SU-DHL-6 (cell line): ENCODE measurements around the gene RAB8A.

Source experiments
- H2AFZ ChIP-seq: fragments of 200-600 bp; sonication (generic); 2 replicates; pipeline ENCODE4 v1.6.1; 2014; ENCODE audit warnings: low read depth, mild to moderate bottlenecking, moderate library complexity, mixed read lengths, antibody characterized with exemption, low read length; ENCODE audit not compliant: severe bottlenecking
- H3F3A ChIP-seq: fragments of 200-600 bp; shearing (Covaris generic); 2 replicates; pipeline ENCODE4 v1.6.0; 2016; ENCODE audit warnings: antibody characterized with exemption, mild to moderate bottlenecking; ENCODE audit not compliant: insufficient read depth
- H3K27ac ChIP-seq: fragments of 200-600 bp; sonication (generic); 2 replicates; pipeline ENCODE4 v1.5.1; 2016; ENCODE audit warnings: low read depth, mild to moderate bottlenecking, low read length, moderate library complexity, mixed read lengths
- H3K27me3 ChIP-seq: fragments of 200-600 bp; sonication (generic), shearing (Covaris generic); 2 replicates; pipeline ENCODE4 v1.6.0; 2014; ENCODE audit warnings: mild to moderate bottlenecking, low read length
- H3K36me3 ChIP-seq: fragments of 200-600 bp; sonication (generic); 2 replicates; pipeline ENCODE4 v1.6.1; 2014; ENCODE audit warnings: mild to moderate bottlenecking, low read length, mixed read lengths
- H3K4me2 ChIP-seq: fragments of 300-600, 200-600 bp; shearing (Covaris generic), sonication (generic); 2 replicates; pipeline ENCODE4 v1.6.0; 2014; ENCODE audit warnings: low read length, low read depth, mild to moderate bottlenecking; ENCODE audit not compliant: poor library complexity, severe bottlenecking
- H3K4me3 ChIP-seq: fragments of 200-600 bp; sonication (generic); 2 replicates; pipeline ENCODE4 v1.5.1; 2014; ENCODE audit warnings: antibody characterized with exemption, low read length, mild to moderate bottlenecking, mixed read lengths; ENCODE audit not compliant: insufficient read depth, poor library complexity, severe bottlenecking
- H3K79me2 ChIP-seq: fragments of 200-600 bp; sonication (generic); 2 replicates; pipeline ENCODE4 v1.6.1; 2014; ENCODE audit warnings: mild to moderate bottlenecking, low read length, moderate library complexity; ENCODE audit not compliant: insufficient read depth
- H3K9ac ChIP-seq: fragments of 200-600 bp; sonication (generic); 2 replicates; pipeline ENCODE4 v1.7.0; 2014; ENCODE audit warnings: mild to moderate bottlenecking, low read length
- H3K9me2 ChIP-seq: fragments of 200-600 bp; sonication (generic); replicated peaks from 2 replicates; pipeline ENCODE4 v1.6.1; 2014; ENCODE audit warnings: low read length; ENCODE audit not compliant: insufficient read depth
- H3K9me3 ChIP-seq: fragments of 200-600 bp; sonication (generic); 2 replicates; pipeline ENCODE4 v1.6.1; 2014; ENCODE audit warnings: low read length, mixed read lengths; ENCODE audit not compliant: insufficient read depth
- H4K20me1 ChIP-seq: fragments of 200-600 bp; sonication (generic); 2 replicates; pipeline ENCODE4 v1.6.1; 2014; ENCODE audit warnings: low read depth, mild to moderate bottlenecking, antibody characterized with exemption, low read length, moderate library complexity, mixed read lengths
- EZH2phosphoT487 ChIP-seq: fragments of 200-600 bp; sonication (generic), shearing (Covaris generic); conservative IDR thresholded peaks from 2 replicates; pipeline ENCODE4 v1.6.1; 2018; ENCODE audit warnings: mild to moderate bottlenecking, antibody characterized with exemption, low read length, moderate library complexity, mixed read lengths
- TF ChIP-seq, protein P1 (sequence below): fragments of 200-600 bp; sonication (generic); IDR thresholded peaks from one replicate; pipeline ENCODE4 v1.5.1; 2017; ENCODE audit warnings: antibody characterized with exemption, mild to moderate bottlenecking, low read length, moderate library complexity; ENCODE audit not compliant: insufficient read depth, poor library complexity, severe bottlenecking

RAB8A gene

DNA sequence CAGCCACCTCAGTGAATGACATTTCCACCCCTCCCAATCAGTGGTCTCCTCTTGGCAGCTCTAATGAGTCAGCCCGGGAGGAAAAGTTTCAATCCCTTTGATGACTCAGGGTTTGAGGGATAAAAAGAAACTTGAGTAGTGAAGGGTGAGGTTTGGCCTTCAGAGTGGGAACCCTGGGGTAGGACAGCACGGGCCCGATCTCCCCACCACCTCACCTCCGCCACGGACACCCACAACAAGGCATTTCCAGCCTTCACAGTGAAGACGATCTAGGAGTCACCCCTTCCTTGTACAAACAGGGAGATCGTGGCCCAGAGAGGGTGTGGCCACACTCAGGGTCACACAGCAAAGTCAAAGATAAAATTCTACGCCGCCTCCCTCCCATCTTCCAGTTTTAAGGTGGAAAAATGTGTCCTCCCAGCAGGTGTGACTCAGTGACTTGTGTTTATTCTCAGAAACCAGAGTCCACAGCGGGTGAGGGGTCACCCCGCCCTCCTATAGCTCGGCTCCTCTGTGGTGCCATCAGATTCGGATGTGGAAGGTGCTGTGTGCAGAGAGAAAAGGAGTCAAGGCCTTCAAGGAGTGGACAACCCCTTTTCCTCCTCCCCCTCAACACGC is 49.4 kb downstream of the RAB8A start:
- Histone ChIP-seq H3K27me3 (no peaks in the 10 kb centered on the region), H2AFZ (no peak overlapping the region), H3K4me2 (no peak overlapping the region), H3K4me3 (no peak overlapping the region), H3K9me2 (no peaks in the 10 kb centered on the region), H3K79me2 (no peaks in the 10 kb centered on the region), H4K20me1 (no peaks in the 10 kb centered on the region), H3K9me3 (no peaks in the 10 kb centered on the region), H3K9ac (no peak overlapping the region), H3K36me3 (peaks cover 9% of the 10 kb centered on the region; the same call in 1 of the 2 replicates), H3K27ac (no peak overlapping the region), H3F3A (peaks cover 23% of the 10 kb centered on the region)
- TF ChIP-seq, protein P1, sequence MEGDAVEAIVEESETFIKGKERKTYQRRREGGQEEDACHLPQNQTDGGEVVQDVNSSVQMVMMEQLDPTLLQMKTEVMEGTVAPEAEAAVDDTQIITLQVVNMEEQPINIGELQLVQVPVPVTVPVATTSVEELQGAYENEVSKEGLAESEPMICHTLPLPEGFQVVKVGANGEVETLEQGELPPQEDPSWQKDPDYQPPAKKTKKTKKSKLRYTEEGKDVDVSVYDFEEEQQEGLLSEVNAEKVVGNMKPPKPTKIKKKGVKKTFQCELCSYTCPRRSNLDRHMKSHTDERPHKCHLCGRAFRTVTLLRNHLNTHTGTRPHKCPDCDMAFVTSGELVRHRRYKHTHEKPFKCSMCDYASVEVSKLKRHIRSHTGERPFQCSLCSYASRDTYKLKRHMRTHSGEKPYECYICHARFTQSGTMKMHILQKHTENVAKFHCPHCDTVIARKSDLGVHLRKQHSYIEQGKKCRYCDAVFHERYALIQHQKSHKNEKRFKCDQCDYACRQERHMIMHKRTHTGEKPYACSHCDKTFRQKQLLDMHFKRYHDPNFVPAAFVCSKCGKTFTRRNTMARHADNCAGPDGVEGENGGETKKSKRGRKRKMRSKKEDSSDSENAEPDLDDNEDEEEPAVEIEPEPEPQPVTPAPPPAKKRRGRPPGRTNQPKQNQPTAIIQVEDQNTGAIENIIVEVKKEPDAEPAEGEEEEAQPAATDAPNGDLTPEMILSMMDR = no peak
- no peak for TF ChIP-seq EZH2phosphoT487

DNA sequence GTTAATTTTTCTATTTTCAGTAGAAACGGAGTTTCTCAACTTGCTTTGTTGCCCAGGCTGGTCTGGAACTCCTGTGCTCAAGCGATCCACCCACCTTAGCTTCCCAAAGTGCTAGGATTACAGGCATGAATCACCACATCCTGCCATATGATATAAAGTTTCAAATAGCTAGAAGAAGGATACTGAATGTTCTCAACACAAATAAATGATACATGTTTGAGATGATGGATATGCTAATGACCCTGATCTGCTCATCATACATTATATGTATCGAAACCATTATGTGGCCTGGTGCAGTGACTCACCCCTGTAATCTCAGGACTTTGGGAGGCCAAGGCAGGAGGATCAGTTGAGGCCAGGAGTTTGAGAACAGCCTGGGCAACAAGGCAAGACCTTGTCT is 50.2 kb downstream of the RAB8A start:
- Histone ChIP-seq H3K9me3 (no peaks in the 10 kb centered on the region), H3K27ac (no peak overlapping the region), H2AFZ (no peak overlapping the region), H3K4me2 (no peak overlapping the region), H3K36me3 (0 out of 2 replicates have a peak, but pooled peaks cover 5% of the 10 kb centered on the region), H3K9me2 (no peaks in the 10 kb centered on the region), H3F3A (peaks cover 18% of the 10 kb centered on the region), H3K9ac (no peak overlapping the region), H4K20me1 (no peaks in the 10 kb centered on the region), H3K27me3 (no peaks in the 10 kb centered on the region), H3K79me2 (no peaks in the 10 kb centered on the region), H3K4me3 (no peak overlapping the region)
- TF ChIP-seq, protein P1 = no peak
- TF ChIP-seq EZH2phosphoT487 = no peak

DNA sequence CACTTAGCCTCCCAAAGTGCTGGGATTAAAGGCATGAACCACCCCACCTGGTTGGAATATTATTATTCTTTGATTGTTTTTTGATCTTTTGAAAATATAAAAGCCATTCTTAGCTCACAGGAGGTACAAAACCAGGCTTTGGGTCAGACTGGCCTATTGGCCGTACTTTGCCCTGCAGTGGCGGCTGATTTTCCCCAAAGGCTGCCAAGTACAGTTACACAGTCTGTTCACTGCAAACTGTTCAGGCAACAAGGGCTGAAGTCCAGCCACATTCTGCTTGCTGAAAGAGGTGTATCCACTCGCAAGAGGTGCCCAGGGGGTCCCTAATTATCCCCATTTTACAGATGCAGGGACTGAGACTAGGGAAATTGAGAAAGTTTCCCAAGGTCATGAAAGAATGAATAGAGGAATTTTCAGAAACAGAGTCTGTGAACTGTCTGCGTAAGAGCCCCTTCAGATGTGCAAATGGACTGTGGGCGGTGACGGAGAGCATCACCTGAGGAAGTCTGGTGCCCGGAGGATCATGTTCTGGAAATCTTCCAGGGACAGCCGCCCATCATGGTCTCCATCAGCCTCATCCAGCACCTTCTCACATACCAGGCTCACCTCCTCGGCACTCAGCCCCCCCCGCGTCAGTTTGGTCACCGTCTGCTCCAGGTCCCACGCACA is 52.7 kb downstream of the RAB8A start:
- H3K4me3 ChIP-seq = no peak overlapping the region
- TF ChIP-seq, protein P1 = no peak
- TF ChIP-seq EZH2phosphoT487 = no peak
- no peaks in the 10 kb centered on the region for H3F3A ChIP-seq
- H3K36me3 ChIP-seq = no peaks in the 10 kb centered on the region
- H3K9me3 ChIP-seq = no peaks in the 10 kb centered on the region
- no peaks in the 10 kb centered on the region for H3K27me3 ChIP-seq
- H4K20me1 ChIP-seq = no peaks in the 10 kb centered on the region
- no peak overlapping the region for H3K4me2 ChIP-seq
- no peak overlapping the region for H3K27ac ChIP-seq
- H3K9ac ChIP-seq = no peak overlapping the region
- H3K79me2 ChIP-seq = no peaks in the 10 kb centered on the region
- no peak overlapping the region for H2AFZ ChIP-seq
- no peaks in the 10 kb centered on the region for H3K9me2 ChIP-seq
